ENCODE measurements around the gene IMMP2L.

The IMMP2L gene

DNA sequence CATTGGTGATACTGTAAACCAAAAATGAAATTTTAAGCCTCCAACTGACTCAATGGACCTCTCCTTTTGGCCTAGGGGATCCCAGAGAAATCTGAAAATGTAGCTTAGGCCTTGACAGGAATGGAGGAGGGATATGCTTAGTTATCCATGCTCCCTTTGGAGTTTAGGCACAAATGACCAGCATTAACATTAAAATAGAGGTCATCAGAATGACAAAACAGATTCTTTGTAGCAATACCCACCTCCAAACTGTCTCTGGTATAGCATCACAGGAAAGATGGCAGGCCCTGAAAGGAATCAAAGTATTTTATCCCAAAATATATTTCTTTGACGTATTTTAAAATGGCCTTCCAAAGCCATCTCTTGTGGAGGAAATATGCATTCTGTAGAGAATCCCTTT is 510.5 kb downstream of the IMMP2L start:
- in situ Hi-C loops (cut with HindIII; ENCODE audit: low sequenced_read_pairs): no loop called here

DNA sequence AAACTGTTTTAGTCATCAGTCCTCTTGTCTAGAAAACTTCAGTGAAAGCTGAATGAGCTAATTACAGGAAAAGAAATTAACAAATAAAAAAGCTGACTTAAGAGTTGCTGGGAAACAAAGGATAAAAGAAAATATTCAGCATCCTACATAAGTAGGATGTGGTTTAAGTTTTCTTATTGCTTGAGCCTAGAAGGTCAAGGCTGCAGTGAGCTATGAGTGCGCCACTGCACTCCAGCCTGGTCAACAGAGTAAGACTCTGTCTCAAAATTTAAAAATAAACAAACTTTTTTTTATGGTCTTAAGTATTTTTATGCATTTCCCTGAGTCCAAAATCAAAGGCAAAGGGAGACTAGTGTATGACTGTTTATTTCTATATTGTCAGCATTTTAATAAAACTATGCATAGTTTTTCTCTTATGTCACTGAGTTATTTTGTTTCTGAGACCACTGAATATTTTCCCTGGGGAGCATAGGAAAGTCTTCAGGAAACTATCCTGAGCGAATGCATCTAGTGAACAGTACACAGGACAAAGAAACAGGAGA is 511.3 kb downstream of the IMMP2L start:
- in situ Hi-C loops (cut with HindIII; ENCODE audit: low sequenced_read_pairs): no loop called here

DNA sequence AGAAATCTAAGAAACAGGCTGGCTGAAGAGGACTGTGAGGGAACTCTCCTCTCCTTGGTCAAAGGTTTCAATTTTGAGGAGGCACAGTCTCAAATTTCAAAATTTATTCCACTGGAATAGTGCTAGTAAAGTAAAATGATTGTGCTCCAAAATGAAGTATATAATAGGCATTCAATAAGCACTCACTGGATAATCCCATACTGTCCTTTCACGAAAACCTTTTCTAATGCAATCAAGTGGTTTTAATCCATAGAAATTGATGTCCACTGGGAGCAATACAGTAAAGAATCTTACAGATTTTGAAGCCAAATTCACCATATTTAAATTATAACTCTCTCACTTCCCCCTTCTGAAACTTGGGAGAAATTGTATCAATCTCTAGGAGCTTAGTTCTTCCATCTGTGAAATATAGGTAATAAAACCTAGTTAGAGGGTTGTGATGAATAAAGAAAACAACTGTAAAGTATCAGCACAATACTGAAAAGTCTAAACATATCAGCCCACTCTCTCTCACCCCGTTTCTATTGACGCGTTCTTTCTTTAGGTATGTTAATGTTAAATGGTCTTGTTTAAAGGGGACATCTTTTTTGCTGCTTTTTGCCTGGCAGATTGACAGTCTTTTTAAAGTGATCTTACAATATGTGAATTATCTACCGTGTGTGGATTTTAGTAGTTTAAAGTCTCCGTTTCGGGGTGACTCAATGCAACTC is 512.2 kb downstream of the IMMP2L start:
- in situ Hi-C loops (cut with HindIII; ENCODE audit: low sequenced_read_pairs): no loop called here

GRCh38 chr7:111047595-111047994 is 514.7 kb downstream of the IMMP2L start:
- in situ Hi-C loops (cut with HindIII; ENCODE audit: low sequenced_read_pairs): no loop called here

GRCh38 chr7:111045449-111045848 is 516.8 kb downstream of the IMMP2L start:
- in situ Hi-C loops (cut with HindIII; ENCODE audit: low sequenced_read_pairs): no loop called here

DNA sequence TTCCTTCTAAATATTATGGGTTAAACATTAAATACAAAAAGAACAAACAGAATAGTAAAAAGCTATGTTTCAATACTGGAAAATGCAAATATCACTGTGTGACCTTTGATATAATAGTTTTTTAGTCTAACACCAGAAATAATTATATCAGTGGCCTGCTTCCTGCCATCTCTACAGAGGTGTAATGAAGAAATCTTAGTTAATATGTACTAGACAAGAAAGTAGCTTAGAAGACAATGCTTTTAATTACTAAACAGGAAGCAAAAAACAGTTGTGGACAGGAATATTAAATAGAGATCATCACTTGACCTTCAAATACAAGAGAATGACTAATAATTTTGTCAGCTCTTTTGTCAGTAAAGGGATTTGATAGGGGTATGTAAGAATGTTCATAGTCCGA is 518.7 kb downstream of the IMMP2L start:
- in situ Hi-C loops (cut with HindIII; ENCODE audit: low sequenced_read_pairs): no loop called here

DNA sequence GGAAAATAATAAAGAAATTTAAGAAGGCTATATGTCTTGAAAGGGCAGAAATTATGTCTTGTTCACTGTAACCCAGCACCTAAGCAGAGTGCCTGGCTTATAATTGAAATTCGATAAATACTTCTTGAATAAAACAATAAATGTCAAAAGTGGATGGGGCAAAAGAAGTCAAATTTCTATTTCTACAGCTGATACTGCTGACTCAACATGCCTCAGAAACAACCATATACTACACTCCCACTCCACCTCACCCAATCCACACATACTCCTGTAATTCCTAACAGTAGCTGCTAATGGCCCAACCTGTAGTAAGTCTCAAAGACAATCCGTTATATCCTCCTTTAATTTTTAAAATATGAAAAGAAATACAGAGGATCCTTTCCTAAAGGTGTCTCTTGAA is 519.5 kb downstream of the IMMP2L start:
- in situ Hi-C loops (cut with HindIII; ENCODE audit: low sequenced_read_pairs): no loop called here

DNA sequence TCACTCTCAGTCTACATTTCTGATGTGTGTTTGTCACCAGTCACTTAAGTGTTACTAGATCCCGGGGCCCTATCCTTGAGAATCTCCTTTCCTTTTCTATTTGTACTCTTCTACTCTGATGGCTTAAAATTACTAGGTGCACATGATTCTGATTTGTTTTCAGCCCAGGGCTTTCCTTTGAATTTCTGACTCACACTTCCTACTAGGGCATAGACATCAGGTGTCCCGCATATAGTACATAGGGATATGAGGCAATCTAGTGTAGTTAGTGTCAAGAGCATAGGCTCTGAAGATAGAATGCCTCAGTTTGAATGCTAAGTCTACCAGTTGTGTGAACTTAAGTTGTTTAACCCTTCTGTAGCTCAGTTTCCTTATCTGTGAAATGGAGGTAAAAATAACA is 520.7 kb downstream of the IMMP2L start:
- in situ Hi-C loops (cut with HindIII; ENCODE audit: low sequenced_read_pairs): no loop called here

- in situ Hi-C loops (cut with HindIII; ENCODE audit: low sequenced_read_pairs): no loop called here
These were observed 524.1 kb downstream of the IMMP2L start for GRCh38 chr7:111038185-111038584.

DNA sequence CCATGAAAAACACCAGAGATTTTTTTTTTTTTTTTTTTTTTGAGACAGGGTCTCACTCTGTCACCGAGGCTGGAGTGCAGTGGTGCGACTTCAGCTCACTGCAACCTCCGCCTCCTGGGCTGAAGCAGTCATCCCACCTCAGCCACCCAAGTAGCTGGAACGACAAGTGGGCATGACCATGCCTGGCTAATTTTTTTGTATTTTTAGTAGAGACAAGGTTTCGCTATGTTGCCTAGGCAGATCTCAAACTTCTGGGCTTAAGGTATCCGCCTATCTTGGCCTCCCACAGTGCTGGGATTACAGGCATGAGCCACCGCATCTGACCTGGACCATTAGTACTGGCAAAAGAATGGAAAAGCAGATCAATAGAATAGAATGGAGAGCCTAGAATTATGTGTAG is 530.4 kb downstream of the IMMP2L start:
- in situ Hi-C loops (cut with HindIII; ENCODE audit: low sequenced_read_pairs): no loop called here

DNA sequence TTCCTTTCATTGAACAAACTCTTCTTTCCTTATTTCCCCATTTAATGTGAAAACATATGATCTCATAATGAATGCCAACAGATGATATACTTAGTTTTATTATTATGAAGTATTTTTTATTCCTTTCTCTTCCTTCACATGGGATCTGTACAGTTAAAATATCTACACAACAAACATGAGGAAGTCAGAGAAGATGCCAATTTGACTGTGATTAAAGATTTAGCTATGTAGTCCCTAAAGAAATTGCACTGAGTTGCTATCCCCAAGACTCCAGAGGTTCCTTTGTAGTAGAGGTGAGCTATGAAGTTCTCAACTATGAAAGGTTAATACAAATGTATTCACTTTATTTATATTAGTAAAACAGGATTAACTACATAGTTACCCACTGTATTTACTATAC is 532.0 kb downstream of the IMMP2L start:
- in situ Hi-C loops (cut with HindIII; ENCODE audit: low sequenced_read_pairs): no loop called here

DNA sequence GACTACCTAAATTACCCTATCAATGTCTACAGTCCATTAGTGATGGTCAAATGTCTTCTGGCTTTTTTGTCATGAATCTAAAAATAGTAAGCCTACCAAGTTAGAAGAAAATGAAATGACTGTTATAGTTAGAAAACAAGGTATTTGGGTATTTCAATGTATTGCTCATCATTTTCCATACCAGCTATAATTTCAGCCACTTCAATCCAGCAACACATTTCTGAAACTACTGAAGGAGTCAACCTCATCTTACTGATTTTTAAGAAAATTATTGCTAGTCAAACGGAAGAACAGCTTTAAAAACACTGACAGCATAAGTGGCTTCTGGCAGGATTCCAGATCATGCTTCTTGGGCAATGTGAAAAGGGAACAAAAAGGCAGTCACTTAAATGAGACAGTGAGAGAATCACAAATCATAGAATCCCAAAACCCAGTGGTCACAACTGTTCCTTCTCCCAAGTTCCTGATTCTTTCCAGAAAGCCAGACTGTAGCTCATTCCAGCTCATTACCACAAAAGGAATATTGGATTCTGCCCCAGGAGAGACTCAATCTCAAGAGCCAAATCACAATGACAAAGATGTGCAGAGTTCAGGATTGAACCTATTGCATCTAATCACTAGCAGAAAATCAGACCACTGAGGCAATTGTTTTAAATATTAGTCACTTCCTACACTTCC is 532.6 kb downstream of the IMMP2L start:
- in situ Hi-C loops (cut with HindIII; ENCODE audit: low sequenced_read_pairs): no loop called here

DNA sequence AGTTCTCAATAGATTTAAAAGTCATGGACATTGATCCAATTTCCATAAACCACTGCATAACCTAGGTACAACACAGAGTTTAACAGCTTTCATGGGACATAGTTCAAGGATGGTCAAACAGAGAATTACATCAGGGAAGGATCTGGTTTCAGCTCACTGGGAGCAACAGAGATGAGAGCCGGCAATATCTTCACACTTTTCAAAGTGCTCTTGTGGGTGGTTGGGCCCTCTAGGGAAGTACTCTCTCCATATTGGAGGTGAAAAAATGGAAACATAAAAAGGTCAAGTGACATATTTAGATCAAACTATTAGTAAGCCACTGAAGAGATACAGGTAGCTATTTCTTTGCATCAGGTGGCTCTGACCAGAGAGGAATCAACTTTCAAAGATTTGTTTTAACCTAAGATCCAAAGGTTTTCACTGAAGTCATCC is 533.1 kb downstream of the IMMP2L start:
- in situ Hi-C loops (cut with HindIII; ENCODE audit: low sequenced_read_pairs): no loop called here

- in situ Hi-C loops (cut with HindIII; ENCODE audit: low sequenced_read_pairs): no loop called here
These were observed 534.9 kb downstream of the IMMP2L start for GRCh38 chr7:111027396-111027795.

DNA sequence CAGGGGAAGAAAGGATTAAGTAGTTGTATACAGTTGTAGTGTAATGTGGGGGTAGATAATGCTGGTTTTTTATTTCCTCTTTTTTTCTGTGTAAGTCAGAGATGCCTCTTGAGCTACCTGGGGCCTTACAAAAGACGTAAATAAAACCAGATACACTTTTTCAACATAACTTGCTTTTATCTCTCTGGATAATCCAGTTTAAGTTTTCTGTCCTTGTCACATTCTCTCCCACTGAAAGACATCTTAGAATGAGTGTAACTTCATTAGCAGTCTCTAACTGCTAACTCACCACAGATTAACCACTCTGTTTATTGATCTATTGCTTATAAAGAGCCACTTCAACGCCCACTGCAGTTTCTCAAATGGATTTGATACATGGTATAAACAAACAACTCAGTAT is 535.5 kb downstream of the IMMP2L start:
- in situ Hi-C loops (cut with HindIII; ENCODE audit: low sequenced_read_pairs): no loop called here

DNA sequence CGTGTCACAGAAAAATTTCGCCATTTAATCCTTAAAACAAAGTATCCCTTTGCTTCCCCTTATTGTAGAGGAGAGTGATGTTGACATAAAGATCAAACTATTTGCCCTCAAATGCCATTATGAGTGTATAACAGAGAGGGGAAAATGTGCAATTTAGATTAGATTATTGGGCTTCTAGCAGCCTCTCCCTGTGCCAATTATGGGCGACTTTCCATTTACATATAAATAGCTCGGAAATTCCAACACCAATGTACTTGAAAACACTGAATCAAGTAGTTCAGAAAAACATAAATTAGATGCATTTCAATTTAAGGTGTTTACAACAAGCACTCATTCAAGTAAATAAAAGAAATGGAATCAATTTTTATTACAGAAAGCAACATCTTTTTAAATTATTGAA is 535.9 kb downstream of the IMMP2L start:
- in situ Hi-C loops (cut with HindIII; ENCODE audit: low sequenced_read_pairs): no loop called here

DNA sequence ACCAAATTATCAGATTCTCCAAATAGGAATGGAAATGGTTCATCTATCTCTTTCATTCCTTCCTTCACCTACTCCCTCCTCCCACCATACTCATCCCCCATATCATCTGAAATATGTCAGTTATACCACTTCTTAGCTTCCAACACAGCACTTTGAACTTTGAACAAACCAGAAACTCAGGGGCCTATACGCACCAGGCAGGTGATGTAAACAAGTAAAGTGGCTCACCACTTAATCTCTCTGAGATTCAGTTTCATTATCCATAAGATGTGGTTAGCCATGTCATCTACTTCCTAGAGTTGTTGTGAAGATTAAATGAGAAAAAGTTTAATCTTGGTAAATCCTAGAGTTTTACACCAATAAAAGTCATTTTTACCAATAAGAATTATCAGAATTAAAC is 537.3 kb downstream of the IMMP2L start:
- in situ Hi-C loops (cut with HindIII; ENCODE audit: low sequenced_read_pairs): no loop called here

GRCh38 chr7:111018960-111019736 is 543.1 kb downstream of the IMMP2L start:
- in situ Hi-C loops (cut with HindIII; ENCODE audit: low sequenced_read_pairs): no loop called here

DNA sequence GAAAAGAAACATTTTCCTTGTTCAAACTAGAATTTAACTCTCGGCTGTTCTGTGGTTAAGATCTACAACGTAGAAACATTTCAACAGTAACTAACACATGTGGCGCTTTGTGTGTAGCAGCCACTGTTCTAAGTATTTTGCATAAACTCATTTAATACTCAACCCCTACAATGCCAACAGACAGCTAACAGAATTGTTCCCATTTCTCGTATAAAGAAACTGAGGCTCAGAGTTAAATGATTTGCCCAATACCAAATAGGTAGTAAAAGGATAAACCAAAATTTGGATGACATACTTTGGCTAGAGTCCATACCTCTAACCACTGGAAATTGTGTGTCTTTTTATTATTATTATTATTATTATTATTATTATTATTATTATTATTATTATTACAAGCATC is 543.8 kb downstream of the IMMP2L start:
- in situ Hi-C loops (cut with HindIII; ENCODE audit: low sequenced_read_pairs): no loop called here

DNA sequence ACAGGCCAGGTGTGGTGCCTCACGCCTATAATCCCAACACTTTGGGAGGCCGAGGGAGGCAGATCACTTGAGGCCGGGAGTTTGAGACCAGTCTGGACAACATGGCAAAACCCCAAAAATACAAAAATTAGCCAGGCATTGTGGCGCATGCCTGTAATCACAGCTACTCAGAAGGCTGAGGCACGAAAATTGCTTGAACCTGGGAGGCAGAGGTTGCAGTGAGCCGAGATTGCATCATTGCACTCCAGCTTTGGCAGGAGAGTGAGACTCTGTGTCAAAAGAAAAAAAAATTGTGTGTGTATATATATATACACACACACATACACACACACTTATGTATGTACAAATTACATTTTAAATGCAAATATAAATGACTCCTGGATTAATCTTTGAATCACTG is 548.2 kb downstream of the IMMP2L start:
- in situ Hi-C loops (cut with HindIII; ENCODE audit: low sequenced_read_pairs): no loop called here

- in situ Hi-C loops (cut with HindIII; ENCODE audit: low sequenced_read_pairs): no loop called here
These were observed 549.3 kb downstream of the IMMP2L start for GRCh38 chr7:111012799-111013675.
